Skin of body (tissue), 2 donors: ENCODE results near the gene MAP4. TPM values are rescaled to one million over a fixed set of nuclear protein-coding genes. Genes with fewer than 3 reads are reported as not detected.
A peak's percentile ranks its signal among the peaks of the same experiment; 100 is the strongest.
"Not testable (repeated sequence)": the region's sequence is repeated elsewhere in the genome, so short reads cannot be mapped to it uniquely, and the experiment has no call there.

Experiments
- DNase-seq: peaks from one replicate; lab custom pipeline; 2025; lab: John Stamatoyannopoulos, UW
- total RNA-seq: library from RNA; depleted of rRNA; stranded (reverse); fragments of >200 nt; gene quantifications from one replicate; pipeline ENCODE4 v1.2.3, GENCODE V29; 2014

The MAP4 gene
- total RNA-seq = 88.6 TPM

DNA sequence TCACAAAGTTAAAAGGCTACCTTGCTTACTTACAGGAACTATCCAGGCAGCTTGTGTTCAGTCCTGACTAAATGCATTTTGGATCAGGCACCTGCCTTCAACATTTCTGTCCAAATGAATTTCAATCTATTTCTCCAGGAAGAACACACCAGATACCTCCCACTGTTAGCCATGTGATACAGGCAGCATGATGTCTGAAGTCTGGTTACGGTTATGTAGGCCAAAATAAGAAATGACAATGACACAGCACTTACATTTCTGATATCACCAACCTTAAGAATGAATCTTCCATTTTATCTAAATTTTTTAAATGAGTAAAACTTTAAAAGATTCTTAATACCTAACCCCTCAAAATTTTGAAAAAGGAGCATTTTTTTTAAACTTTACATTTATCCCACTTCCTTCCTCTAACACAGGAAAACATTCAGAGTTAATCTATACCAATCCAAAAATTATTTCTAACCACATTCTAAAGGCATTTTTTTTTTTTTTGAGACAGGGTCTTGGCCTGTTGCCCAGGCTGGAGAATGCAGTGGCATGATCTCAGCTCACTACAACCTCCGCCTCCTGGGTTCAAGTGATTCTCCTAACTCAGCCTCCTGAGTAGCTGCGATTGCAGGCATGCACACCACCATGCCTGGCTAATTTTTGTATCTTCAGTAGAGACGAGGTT is at the start of gene MAP4:
Gene MAP4 (minus strand): TSS at position 116 of the 673 bp plus-strand sequence. CDS start 17,556 bp downstream, outside the sequence.
- DNase-seq = no peak

GRCh38 chr3:48065035-48065434 is 48.8 kb upstream of the MAP4 start:
- DNase-seq = no peak

DNA sequence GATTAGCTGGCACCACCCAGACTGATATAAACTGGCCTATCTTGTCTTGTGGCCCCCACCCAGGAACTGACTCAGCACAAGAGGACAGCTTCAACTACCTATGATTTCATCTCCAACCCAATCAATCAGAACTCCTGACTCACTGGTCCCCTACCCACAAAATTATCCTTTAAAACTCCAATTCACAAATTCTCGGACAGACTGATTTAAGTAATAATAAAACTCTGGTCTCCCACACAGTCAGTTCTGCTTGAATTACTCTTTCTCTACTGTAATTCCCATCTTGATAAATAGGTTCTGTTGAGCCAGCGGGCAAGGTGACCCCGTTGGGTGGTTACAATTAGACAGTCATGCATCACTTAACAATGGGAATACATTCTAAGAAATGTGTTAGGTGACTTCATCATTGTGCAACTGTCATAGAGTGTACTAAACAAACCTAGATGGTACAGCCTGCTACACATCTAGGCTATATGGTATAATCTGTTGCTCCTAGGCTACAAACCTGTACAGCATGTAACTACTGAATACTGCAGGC is 48.1 kb upstream of the MAP4 start:
- DNase-seq = no peak

- DNase-seq = not testable (repeated sequence)
Measured at GRCh38 chr3:48061586-48061985, 45.4 kb upstream of the MAP4 start.

GRCh38 chr3:48058091-48058490 is 41.9 kb upstream of the MAP4 start:
- DNase-seq = no peak

- DNase-seq = peak; percentile 24
Measured at GRCh38 chr3:48057521-48057920, 41.3 kb upstream of the MAP4 start.

DNA sequence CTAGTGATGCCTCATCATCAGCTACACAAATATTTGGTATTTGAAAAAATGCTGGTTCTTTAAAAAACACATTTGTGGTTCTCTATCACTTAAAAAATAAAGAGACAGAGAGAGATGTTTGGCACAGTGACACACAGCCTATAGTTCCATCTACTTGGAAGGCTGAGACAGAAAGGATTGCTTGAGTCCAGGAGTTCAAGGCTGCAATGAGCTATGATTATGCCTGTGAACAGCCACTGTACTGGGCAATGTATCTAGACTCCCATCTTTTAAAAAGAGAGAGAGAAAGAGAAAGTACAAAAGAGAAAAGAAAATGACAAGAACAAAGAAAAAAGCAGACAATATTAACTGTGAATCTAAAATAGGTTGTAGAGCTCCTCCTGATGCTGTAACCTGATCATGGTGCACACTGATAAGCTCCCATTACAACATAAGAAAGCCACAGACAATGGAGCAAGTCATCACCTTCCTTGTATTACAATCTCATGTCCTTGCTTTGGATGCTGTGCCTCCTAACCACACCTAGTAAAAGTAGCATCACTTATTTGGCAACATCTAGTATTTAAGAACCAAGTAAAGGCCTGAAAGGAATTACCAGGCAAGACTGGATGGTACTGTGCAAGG is 31.7 kb upstream of the MAP4 start:
- DNase-seq = no peak

DNA sequence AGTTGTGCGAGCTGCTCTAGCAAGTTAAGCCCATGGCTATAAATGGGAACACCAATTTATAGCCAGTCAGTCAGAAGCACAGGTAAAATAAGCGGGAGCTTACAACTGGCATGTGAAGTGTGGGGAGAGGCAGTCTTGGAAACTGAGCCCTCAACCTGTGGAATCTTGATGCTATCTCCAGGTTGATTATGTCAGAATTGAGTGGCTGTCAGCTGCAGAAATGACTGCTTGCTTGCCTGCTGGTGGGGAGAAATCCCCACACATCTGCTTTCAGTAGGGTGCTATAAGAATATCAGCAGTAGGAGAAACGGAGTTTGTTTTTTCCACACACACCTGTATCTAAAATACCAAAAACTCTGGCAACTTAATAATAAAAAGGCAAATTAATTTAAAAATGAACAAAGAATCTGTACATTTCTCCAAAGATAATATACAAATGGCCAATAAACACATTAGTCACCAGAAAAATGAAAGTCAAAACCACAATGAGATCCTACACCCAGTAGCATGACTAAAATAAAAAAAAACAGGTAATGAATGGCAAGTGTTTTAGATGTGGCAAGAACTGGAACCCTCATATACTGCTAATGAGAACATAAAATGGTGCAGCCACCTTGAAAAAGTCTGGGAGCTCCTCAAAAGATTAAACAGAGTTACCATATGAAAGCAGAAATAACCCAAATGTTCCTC is 26.0 kb upstream of the MAP4 start:
- no peak for DNase-seq

DNA sequence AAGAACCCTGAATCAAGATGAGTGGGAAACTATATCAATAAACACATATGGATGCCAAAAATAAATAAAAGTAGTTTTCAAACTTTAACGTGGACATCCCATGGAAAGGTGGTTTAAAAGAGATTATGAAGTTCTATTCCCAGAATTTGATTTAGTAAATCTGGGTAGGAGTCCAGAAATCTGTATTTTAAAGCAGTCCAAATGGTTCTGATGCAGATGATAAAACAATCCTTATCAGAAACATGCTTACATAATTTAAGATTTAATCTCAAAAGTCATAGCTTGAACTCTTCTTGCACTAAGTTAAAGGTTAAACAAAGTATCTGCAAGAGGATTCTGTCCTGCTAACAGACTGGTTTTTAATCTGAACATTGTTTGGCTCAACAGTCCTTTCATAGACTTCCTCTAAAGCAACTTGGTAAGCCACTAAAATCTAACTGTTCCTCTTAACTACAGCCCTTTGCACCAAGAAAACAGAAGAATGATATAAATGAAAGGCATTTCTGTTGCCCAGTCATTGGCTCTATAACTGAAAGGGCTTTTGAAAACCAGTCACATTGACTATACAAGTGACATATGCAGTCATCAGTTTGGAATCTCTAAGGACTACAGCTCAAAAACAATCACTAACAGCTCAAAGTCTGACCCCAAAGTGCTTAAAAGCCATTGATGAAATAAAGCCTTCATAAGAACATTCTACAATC is 23.4 kb upstream of the MAP4 start:
- DNase-seq = peak; percentile 33

DNA sequence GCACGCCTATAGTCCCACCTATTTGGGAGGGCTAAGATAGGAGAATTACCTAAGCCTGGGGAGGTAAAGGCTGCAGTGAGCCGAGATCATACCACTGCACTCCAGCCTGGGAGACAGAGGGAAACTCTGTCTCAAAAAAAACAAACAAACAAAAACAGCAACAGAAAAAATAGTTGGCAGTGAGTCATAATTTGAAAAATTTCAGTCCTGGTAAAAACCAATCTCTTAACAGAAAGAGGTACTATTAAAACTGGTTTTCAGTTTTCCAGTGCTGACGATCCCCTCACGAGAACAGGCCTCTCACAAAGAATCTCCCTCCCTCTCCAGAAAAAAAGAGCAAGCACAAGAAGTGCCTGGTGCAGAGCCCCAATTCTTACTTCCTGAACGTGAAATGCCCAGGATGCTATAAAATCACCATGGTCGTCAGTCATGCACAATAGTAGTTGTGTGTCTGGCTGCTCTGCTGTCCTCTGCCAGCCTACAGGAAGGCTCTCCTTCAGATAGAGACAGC is 22.8 kb upstream of the MAP4 start:
- DNase-seq = no peak

- DNase-seq = no peak
Measured at GRCh38 chr3:48034000-48034516, 17.8 kb upstream of the MAP4 start.

DNA sequence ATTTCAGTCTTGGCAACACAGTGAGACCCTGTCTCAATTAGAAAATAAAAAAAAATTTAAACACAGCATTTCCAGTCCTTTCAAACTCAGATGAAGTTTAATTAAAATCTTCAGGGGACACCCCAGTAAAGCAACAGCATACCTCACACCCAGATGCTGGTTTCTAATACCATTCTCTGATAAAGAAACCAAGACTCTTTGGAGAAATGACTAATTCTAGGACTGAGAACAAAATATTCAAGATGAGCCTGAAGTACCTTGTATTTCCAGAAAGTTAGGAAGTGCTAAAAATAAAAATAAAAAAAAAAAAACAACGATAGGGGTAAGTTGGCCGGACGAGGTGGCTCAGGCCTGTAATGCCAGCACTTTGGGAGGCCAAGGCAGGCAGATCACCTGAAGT is 14.0 kb upstream of the MAP4 start:
- DNase-seq = no peak

DNA sequence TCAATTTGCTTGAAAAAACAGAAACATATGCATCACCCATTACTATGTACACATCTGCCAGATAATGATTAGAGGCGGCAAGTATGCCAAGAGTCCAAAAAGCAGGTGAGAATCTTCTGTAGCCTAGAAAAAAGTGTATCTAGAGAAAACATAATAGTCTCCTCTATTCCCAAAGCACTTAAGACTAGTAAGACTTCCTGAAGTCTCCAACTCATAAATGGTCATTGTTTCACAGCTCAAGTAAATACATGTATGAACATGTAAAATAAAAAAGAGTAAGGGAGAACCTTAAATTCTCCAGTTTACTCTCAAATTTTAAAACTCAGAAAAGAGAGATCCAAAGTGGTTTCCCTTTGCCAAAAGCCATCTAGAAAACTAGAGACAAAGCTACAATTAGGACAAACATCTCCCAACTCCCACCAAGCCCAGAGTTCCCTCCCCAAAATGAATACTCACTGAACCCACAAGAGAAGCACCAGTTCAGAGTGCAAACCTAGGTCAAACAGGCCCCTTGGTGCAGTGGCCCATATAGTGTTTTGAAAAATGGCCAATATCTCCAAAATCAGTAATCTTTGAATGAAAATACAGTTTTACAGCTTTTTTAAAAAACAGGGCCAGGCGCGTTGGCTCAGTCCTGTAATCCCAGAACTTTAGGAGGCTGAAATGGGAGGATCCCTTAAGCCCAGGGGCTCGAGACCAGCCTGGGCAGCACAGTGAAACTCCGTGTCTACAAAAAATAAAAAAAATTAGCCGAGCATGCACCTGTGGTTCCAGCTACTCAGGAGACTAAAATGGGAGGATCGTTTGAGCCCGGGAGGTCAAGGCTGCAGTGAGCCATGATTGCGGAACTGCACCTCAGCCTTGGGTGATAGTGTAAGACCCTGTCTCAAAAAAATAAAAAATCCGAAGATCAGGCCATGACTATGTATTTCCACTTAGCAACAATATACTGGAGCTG is 11.0 kb upstream of the MAP4 start:
- DNase-seq = no peak

GRCh38 chr3:48026098-48026497 is 9.9 kb upstream of the MAP4 start:
- DNase-seq = no peak

DNA sequence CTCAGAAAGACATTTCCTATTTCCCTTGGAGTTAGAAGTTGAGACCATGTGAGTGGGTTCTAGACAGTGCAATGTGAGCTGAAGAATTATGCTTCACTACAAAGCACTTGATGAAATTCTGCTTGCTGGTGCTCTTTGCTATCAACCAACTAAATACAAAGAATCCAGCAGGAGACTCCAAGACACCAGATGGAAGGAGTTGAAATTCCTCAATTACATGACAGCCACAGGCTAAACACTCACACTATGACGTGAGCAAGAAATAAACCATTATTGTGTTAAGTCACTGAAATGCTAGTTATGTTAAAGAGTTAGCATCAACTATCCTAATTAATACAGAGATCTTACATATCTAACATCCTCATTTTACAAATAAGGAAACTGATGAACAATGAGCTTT is 8.2 kb upstream of the MAP4 start:
- DNase-seq = no peak

DNA sequence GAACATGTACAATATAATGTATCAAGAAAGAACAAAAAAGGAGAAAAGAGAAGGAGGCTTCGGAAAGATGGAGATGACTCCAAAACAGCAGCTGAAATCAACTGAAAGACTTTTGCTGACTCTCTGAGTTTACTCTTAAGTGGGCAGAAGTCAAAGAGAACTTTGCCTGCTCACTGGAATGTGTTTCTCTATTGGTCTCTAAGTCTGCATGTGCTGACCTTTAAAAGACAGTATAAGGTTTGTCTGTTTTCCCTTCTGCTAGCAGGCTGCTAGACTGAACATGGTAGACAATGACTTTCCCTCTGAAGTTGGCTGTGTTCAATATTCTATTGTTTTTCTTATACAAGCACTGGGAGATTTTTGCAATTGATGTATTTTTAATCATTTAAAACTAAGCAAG is 7.2 kb upstream of the MAP4 start:
- DNase-seq = no peak

DNA sequence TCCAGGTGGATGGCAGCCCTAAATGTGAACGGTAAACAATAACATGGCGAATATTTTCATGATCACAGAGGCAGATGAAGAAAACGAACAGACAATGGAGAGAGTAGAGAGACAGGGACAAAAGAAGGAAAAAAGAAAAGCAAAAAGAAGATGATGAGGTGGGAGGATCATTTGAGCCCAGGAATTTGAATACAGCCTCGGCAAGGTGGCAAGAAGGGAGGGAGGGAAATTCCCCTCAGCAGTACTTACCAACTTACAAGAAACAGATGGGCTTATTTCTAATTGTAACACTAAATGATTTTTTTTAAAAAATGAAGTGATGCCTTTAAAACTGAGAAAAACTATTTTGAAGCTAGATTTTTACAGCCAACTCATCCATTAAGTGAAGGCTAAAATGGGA is 6.0 kb upstream of the MAP4 start:
- no peak for DNase-seq

- no peak for DNase-seq
Measured at GRCh38 chr3:48018841-48019240, 2.6 kb upstream of the MAP4 start.

DNA sequence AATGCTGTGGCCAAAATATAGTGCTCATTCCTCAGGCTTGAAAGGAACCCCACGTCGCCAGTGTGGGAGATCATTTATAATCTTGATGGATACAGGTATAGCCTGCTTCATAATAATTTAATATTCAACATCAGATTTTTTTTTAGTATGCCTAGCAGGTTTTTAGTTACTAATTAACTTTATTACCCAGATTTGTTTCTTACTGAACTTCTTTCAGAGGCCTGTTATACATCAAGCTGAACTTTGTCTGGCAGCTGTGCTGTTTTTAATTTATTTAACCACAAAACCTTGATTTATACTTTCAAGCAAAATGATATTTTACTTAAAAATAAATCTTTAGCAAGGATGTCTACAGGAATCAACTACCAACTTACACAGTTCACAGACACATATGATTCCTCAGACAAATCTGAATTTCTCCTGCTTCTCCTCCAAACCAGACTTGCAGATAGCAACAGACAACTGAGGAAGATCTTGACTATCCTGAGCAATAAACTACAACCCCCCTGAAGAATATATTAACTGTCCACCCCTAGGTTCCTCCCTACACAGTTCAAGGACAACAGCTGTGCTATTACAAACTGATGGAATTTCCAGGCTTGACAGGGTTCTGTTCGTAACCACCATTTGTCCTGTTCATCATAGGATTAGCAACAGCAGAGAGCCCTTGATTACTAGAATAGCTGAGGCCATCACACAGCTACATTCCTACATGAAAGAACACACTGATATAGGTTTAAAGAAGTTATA is 610 bp downstream of the MAP4 start:
- DNase-seq = no peak

GRCh38 chr3:48014358-48014757 is 1.9 kb downstream of the MAP4 start:
- no peak for DNase-seq
